SK-MEL-5 (cell line): ENCODE data around the gene NUP153. TPM values are rescaled to one million over a fixed set of nuclear protein-coding genes. Genes with fewer than 3 reads are reported as not detected.
"Not testable (repeated sequence)": the region's sequence is repeated elsewhere in the genome, so short reads cannot be mapped to it uniquely, and the experiment has no call there.

Experiments used
- DNase-seq: peaks from one replicate; pipeline ENCODE4 v3.0.0-alpha.2; 2016; ENCODE audit warnings: low read depth, low spot score
- in situ Hi-C: cut with HindIII; loops from 2 replicates; pipeline ENCODE4 v1.10.0; 2016; ENCODE audit warnings: low sequenced_read_pairs, high pct_unique_total_duplicates, low pct_unique_long_range_greater_than_20kb
- total RNA-seq: library from RNA; depleted of rRNA; stranded (reverse); fragments of >200 nt; shearing (Covaris generic); gene quantifications from 2 replicates; pipeline ENCODE4 v1.2.3, GENCODE V29; 2014

The NUP153 gene
- total RNA-seq, 1 experiment from 2014 or later = 42.1 TPM

- no peak for DNase-seq
- in situ Hi-C loops = no loop called here
Measured at GRCh38 chr6:17719323-17720041, 12.8 kb upstream of the NUP153 start.

- in situ Hi-C loops = no loop called here
- no peak for DNase-seq
Measured at GRCh38 chr6:17716221-17716620, 9.5 kb upstream of the NUP153 start.

DNA sequence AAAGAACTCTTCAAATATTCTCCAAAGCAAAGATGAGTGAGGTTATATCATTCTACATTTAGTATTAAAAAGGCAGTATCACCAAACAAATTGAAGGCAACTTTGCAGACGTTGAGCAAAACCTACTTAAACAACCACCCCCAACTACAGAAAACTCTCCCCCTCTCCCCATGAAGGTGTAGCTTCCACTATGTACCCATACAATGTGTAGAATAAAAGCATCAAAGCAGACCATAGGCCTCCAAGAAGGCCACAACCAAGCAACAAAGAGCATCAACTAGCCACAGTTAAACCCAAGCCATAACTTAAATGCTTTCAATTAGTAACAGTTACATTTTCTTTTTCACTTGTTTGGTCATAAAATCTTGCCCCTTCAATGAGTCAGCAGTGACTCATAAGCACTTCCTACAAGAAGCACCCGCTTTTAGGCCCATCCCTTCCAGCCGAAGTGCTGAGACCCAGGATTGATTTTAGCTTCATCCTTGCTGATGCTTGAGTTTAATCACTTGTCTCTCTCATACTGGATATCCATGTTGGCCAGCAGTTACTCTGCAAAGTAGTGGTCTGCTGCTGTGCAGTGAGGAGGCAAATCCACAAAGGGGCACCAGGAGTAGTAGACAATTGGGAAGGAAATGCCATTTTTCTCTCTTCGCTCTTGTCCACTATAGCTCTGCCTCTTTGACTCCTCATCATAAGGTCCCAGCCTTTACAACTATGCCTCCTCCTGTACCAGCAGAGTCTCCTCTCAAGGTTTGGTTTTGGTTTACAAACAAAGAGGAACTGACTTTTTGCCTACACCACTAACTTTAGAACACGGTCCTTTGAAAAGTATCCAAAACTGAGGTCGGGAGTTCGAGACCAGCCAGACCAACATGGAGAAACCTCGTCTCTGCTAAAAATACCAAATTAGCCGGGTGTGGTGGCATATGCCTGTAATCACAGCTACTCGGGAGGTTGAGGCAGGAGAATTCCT, 8.4 kb upstream of the NUP153 start:
- in situ Hi-C loops = no loop called here
- DNase-seq = peak; percentile 32

DNA sequence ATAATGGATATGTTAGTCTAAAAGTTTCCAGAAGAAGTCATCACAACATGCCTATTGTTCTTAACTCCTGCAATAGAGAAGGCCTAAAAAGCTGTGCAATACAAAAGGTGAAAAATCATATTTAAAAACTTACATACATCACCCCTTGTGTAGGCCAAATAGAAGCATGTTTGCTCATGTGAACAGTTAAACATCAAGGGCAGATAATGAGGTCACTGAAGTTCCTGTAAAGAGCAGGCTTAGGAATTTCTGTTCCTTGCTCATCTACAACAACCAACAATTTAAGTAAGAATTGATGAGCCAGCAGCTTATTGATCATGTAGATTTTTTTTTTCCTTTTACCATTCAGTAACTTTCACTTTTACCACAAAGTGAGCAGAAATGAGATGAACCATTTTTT, 7.5 kb upstream of the NUP153 start:
- in situ Hi-C loops = no loop called here
- no peak for DNase-seq

DNA sequence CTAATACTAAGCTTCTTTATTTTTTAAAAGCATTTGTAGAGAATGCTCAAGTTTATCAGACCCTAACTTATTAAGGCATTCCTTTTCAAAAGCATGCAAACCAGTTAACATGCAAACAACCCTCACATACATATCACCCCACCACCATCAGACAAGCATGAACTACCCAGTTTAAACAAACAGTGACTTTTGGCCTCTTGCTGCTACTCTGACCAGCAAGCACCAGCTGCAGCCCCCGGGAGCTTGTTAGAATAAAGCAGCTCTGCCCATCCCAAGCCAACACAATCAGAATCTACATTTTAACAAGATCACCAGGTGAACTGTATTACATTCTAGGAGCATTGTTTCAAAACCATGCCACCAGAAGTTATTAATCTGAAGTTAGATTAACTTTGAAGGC, 5.9 kb upstream of the NUP153 start:
- in situ Hi-C loops = no loop called here
- DNase-seq = no peak

GRCh38 chr6:17710331-17710730, 3.6 kb upstream of the NUP153 start:
- in situ Hi-C loops = no loop called here

GRCh38 chr6:17709476-17709875, 2.8 kb upstream of the NUP153 start:
- no peak for DNase-seq
- in situ Hi-C loops = no loop called here

More at GRCh38 chr6:17710331-17710730, 3.6 kb upstream of the NUP153 start:
- no peak for DNase-seq

GRCh38 chr6:17708035-17708434, 1.3 kb upstream of the NUP153 start:
- DNase-seq, in situ Hi-C loops: not testable (repeated sequence)

DNA sequence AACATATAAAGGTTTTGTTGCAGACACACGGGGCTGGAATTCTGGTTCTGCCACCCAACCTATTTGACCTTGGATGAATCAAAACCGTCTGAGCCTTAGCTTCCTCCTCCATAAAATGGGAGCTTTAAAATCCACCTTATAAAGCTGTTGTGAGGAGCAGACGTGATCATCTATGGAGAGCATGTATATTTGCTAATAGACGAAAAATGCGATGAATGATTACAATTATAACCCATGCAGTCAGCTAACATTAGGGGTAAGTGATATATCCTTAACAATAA, 586 bp upstream of the NUP153 start:
- in situ Hi-C loops = no loop called here
- DNase-seq = no peak

GRCh38 chr6:17705778-17706579, 746 bp downstream of the NUP153 start:
- in situ Hi-C loops = no loop called here
- peak; percentile 67 for DNase-seq

- in situ Hi-C loops = no loop called here
- peak; percentile 65 for DNase-seq
Measured at GRCh38 chr6:17705428-17705777, 1.3 kb downstream of the NUP153 start.

- no peak for DNase-seq
- in situ Hi-C loops = no loop called here
Measured at GRCh38 chr6:17703256-17703694, 3.5 kb downstream of the NUP153 start.

GRCh38 chr6:17700421-17701416, 6.0 kb downstream of the NUP153 start:
- no peak for DNase-seq
- in situ Hi-C loops = no loop called here

GRCh38 chr6:17691925-17692538, 14.7 kb downstream of the NUP153 start:
- in situ Hi-C loops = no loop called here
- DNase-seq = no peak

GRCh38 chr6:17688481-17688880, 18.2 kb downstream of the NUP153 start:
- in situ Hi-C loops = no loop called here
- DNase-seq = no peak

- in situ Hi-C loops = no loop called here
- DNase-seq = no peak
Measured at GRCh38 chr6:17687136-17687535, 19.6 kb downstream of the NUP153 start.

- DNase-seq = no peak
- in situ Hi-C loops = no loop called here
Measured at GRCh38 chr6:17684134-17684533, 22.6 kb downstream of the NUP153 start.
